ENCODE results near the gene HS6ST1. TPM values are rescaled to one million over a fixed set of nuclear protein-coding genes. Genes with fewer than 3 reads are reported as not detected.

Gene HS6ST1
- polyA plus RNA-seq, 1 donor (not counting 4 experiments of a cell fraction or from before 2014, with no cell fraction given): 6.3 TPM

- Histone ChIP-seq H3K9me3 (ENCODE audit: control insufficient read depth, low read depth, low read length) (no peaks in the 10 kb centered on the region), H3K9ac (ENCODE audit: control insufficient read depth, extremely low read depth, insufficient read depth, low read length) (no peak overlapping the region), H3K4me2 (ENCODE audit: control insufficient read depth, extremely low read depth, insufficient read depth, low read depth, low read length) (no peak overlapping the region), H3K27me3 (ENCODE audit: control insufficient read depth, extremely low read depth, insufficient read depth, low read length) (no peaks in the 10 kb centered on the region), H3K79me2 (ENCODE audit: control insufficient read depth, insufficient read depth, low read length) (no peaks in the 10 kb centered on the region), H3K4me1 (ENCODE audit: control insufficient read depth, extremely low read depth, insufficient read depth, low read length) (no peaks in the 10 kb centered on the region), H3K4me3 (ENCODE audit: control insufficient read depth in 2 of 3, extremely low read depth in 1 of 3, insufficient read depth in 2 of 3, low read depth in 1 of 3, low read length in 3 of 3) (no peak overlapping the region), H4K20me1 (ENCODE audit: control insufficient read depth, extremely low read depth, insufficient read depth, low read length) (no peaks in the 10 kb centered on the region), H3K9me1 (ENCODE audit: control insufficient read depth, extremely low read depth, insufficient read depth, low read length) (no peaks in the 10 kb centered on the region), H3K27ac (ENCODE audit: control insufficient read depth, insufficient read depth, low read length) (no peak overlapping the region), H2AFZ (ENCODE audit: control insufficient read depth, low read length) (no peak overlapping the region), H3K36me3 (ENCODE audit: control insufficient read depth in 2 of 2, extremely low read depth in 1 of 2, insufficient read depth in 2 of 2, low read length in 2 of 2) (no peaks in the 10 kb centered on the region)
- no peak for TF ChIP-seq EZH2 (IDR thresholded peaks at IDR 0.05; ENCODE audit: low read length)
- TF ChIP-seq CTCF (optimal IDR thresholded peaks at IDR 0.05 in 1 of 3, IDR thresholded peaks at IDR 0.05 in 1 of 3, conservative IDR thresholded peaks at IDR 0.05 in 1 of 3; ENCODE audit: extremely low read depth in 1 of 3, insufficient read depth in 2 of 3, low read length in 3 of 3): no peak
- DNase-seq (ENCODE audit: low read depth, low spot score): no peak
- dilution Hi-C loops (cut with MboI; ENCODE audit: extremely low pct_ligation_motif_present, low sequenced_read_pairs): no loop called here
- no peak for FAIRE-seq
Observed at GRCh38 chr2:128217671-128218070, 101.0 kb downstream of the HS6ST1 start.

GRCh38 chr2:128215897-128216642, 102.6 kb downstream of the HS6ST1 start:
- H3K9ac ChIP-seq (ENCODE audit: control insufficient read depth, extremely low read depth, insufficient read depth, low read length): no peak overlapping the region
- H2AFZ ChIP-seq (ENCODE audit: control insufficient read depth, low read length): no peak overlapping the region
- no peaks in the 10 kb centered on the region for H3K9me1 ChIP-seq (ENCODE audit: control insufficient read depth, extremely low read depth, insufficient read depth, low read length)
- no peak overlapping the region for H3K4me3 ChIP-seq (ENCODE audit: control insufficient read depth in 2 of 3, extremely low read depth in 1 of 3, insufficient read depth in 2 of 3, low read depth in 1 of 3, low read length in 3 of 3)
- no peaks in the 10 kb centered on the region for H3K27me3 ChIP-seq (ENCODE audit: control insufficient read depth, extremely low read depth, insufficient read depth, low read length)
- no peak for TF ChIP-seq CTCF (optimal IDR thresholded peaks at IDR 0.05 in 1 of 3, IDR thresholded peaks at IDR 0.05 in 1 of 3, conservative IDR thresholded peaks at IDR 0.05 in 1 of 3; ENCODE audit: extremely low read depth in 1 of 3, insufficient read depth in 2 of 3, low read length in 3 of 3)
- no peak for TF ChIP-seq EZH2 (IDR thresholded peaks at IDR 0.05; ENCODE audit: low read length)
- H3K79me2 ChIP-seq (ENCODE audit: control insufficient read depth, insufficient read depth, low read length): no peaks in the 10 kb centered on the region
- H3K9me3 ChIP-seq (ENCODE audit: control insufficient read depth, low read depth, low read length): no peaks in the 10 kb centered on the region
- H4K20me1 ChIP-seq (ENCODE audit: control insufficient read depth, extremely low read depth, insufficient read depth, low read length): no peaks in the 10 kb centered on the region
- H3K36me3 ChIP-seq (ENCODE audit: control insufficient read depth in 2 of 2, extremely low read depth in 1 of 2, insufficient read depth in 2 of 2, low read length in 2 of 2): no peaks in the 10 kb centered on the region
- H3K27ac ChIP-seq (ENCODE audit: control insufficient read depth, insufficient read depth, low read length): no peak overlapping the region
- FAIRE-seq: no peak
- dilution Hi-C loops (cut with MboI; ENCODE audit: extremely low pct_ligation_motif_present, low sequenced_read_pairs): no loop called here
- no peaks in the 10 kb centered on the region for H3K4me1 ChIP-seq (ENCODE audit: control insufficient read depth, extremely low read depth, insufficient read depth, low read length)
- DNase-seq (ENCODE audit: low read depth, low spot score): no peak
- H3K4me2 ChIP-seq (ENCODE audit: control insufficient read depth, extremely low read depth, insufficient read depth, low read depth, low read length): no peak overlapping the region

Small RNA genes within 50 kb of the gene (small RNA-seq; reads per million reads assigned to genes)
- 0 reads per million in 3 experiments for gene RF00019 (ENCODE audit: insufficient read length in 3 of 3, low read depth in 3 of 3, low replicate concordance in 1 of 3)

Other genes starting within 250 kb of the HS6ST1 start
- 19.5 to 30.9 TPM (median 26.7 TPM) in 3 replicates for gene UGGT1, start 227.7 kb downstream of the HS6ST1 start, polyA plus RNA-seq